ENCODE measurements around the gene ERCC2. TPM values are rescaled to one million over a fixed set of nuclear protein-coding genes. Genes with fewer than 3 reads are reported as not detected.

The ERCC2 gene
- total RNA-seq, 1 experiment from 2014 or later = 102 TPM

- Mint-ChIP-seq H3K27ac (no peak overlapping the region), H3K36me3 (peaks cover 74% of the 10 kb centered on the region), H3K4me3 (no peak overlapping the region), H3K27me3 (ENCODE audit: low read depth) (no peaks in the 10 kb centered on the region), H3K9me3 (no peaks in the 10 kb centered on the region), H3K4me1 (no peaks in the 10 kb centered on the region)
- TF ChIP-seq ZNF423 (CRISPR knock-in tag; IDR thresholded peaks at IDR 0.05) = no peak
- TF ChIP-seq TP53 (CRISPR knock-in tag; IDR thresholded peaks at IDR 0.05) = no peak
- no peak for TF ChIP-seq FOXK1 (CRISPR knock-in tag; IDR thresholded peaks at IDR 0.05)
- TF ChIP-seq, protein P1, sequence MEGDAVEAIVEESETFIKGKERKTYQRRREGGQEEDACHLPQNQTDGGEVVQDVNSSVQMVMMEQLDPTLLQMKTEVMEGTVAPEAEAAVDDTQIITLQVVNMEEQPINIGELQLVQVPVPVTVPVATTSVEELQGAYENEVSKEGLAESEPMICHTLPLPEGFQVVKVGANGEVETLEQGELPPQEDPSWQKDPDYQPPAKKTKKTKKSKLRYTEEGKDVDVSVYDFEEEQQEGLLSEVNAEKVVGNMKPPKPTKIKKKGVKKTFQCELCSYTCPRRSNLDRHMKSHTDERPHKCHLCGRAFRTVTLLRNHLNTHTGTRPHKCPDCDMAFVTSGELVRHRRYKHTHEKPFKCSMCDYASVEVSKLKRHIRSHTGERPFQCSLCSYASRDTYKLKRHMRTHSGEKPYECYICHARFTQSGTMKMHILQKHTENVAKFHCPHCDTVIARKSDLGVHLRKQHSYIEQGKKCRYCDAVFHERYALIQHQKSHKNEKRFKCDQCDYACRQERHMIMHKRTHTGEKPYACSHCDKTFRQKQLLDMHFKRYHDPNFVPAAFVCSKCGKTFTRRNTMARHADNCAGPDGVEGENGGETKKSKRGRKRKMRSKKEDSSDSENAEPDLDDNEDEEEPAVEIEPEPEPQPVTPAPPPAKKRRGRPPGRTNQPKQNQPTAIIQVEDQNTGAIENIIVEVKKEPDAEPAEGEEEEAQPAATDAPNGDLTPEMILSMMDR (IDR thresholded peaks at IDR 0.05) = no peak
- no peak for TF ChIP-seq GTF2I (CRISPR knock-in tag; conservative IDR thresholded peaks at IDR 0.05)
- no peak for TF ChIP-seq JAZF1 (CRISPR knock-in tag; IDR thresholded peaks at IDR 0.05)
- no peak for TF ChIP-seq CREB1 (CRISPR knock-in tag; IDR thresholded peaks at IDR 0.05)
- no peak for TF ChIP-seq AR (CRISPR knock-in tag; IDR thresholded peaks at IDR 0.05)
- TF ChIP-seq, protein P2, sequence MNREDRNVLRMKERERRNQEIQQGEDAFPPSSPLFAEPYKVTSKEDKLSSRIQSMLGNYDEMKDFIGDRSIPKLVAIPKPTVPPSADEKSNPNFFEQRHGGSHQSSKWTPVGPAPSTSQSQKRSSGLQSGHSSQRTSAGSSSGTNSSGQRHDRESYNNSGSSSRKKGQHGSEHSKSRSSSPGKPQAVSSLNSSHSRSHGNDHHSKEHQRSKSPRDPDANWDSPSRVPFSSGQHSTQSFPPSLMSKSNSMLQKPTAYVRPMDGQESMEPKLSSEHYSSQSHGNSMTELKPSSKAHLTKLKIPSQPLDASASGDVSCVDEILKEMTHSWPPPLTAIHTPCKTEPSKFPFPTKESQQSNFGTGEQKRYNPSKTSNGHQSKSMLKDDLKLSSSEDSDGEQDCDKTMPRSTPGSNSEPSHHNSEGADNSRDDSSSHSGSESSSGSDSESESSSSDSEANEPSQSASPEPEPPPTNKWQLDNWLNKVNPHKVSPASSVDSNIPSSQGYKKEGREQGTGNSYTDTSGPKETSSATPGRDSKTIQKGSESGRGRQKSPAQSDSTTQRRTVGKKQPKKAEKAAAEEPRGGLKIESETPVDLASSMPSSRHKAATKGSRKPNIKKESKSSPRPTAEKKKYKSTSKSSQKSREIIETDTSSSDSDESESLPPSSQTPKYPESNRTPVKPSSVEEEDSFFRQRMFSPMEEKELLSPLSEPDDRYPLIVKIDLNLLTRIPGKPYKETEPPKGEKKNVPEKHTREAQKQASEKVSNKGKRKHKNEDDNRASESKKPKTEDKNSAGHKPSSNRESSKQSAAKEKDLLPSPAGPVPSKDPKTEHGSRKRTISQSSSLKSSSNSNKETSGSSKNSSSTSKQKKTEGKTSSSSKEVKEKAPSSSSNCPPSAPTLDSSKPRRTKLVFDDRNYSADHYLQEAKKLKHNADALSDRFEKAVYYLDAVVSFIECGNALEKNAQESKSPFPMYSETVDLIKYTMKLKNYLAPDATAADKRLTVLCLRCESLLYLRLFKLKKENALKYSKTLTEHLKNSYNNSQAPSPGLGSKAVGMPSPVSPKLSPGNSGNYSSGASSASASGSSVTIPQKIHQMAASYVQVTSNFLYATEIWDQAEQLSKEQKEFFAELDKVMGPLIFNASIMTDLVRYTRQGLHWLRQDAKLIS (CRISPR knock-in tag; IDR thresholded peaks at IDR 0.05; ENCODE audit: borderline replicate concordance) = no peak
- TF ChIP-seq, protein P3, sequence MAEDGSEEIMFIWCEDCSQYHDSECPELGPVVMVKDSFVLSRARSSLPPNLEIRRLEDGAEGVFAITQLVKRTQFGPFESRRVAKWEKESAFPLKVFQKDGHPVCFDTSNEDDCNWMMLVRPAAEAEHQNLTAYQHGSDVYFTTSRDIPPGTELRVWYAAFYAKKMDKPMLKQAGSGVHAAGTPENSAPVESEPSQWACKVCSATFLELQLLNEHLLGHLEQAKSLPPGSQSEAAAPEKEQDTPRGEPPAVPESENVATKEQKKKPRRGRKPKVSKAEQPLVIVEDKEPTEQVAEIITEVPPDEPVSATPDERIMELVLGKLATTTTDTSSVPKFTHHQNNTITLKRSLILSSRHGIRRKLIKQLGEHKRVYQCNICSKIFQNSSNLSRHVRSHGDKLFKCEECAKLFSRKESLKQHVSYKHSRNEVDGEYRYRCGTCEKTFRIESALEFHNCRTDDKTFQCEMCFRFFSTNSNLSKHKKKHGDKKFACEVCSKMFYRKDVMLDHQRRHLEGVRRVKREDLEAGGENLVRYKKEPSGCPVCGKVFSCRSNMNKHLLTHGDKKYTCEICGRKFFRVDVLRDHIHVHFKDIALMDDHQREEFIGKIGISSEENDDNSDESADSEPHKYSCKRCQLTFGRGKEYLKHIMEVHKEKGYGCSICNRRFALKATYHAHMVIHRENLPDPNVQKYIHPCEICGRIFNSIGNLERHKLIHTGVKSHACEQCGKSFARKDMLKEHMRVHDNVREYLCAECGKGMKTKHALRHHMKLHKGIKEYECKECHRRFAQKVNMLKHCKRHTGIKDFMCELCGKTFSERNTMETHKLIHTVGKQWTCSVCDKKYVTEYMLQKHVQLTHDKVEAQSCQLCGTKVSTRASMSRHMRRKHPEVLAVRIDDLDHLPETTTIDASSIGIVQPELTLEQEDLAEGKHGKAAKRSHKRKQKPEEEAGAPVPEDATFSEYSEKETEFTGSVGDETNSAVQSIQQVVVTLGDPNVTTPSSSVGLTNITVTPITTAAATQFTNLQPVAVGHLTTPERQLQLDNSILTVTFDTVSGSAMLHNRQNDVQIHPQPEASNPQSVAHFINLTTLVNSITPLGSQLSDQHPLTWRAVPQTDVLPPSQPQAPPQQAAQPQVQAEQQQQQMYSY (CRISPR knock-in tag; IDR thresholded peaks at IDR 0.05) = no peak
- TF ChIP-seq ZNF219 (CRISPR knock-in tag; IDR thresholded peaks at IDR 0.05; ENCODE audit: borderline replicate concordance) = no peak
- no peak for TF ChIP-seq NFATC4 (CRISPR knock-in tag; IDR thresholded peaks at IDR 0.05)
- TF ChIP-seq MAX (CRISPR knock-in tag; IDR thresholded peaks at IDR 0.05) = no peak
- TF ChIP-seq, protein P4, sequence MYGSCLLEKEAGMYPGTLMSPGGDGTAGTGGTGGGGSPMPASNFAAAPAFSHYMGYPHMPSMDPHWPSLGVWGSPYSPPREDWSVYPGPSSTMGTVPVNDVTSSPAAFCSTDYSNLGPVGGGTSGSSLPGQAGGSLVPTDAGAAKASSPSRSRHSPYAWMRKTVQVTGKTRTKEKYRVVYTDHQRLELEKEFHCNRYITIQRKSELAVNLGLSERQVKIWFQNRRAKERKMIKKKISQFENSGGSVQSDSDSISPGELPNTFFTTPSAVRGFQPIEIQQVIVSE (CRISPR knock-in tag; IDR thresholded peaks at IDR 0.05; ENCODE audit: borderline replicate concordance) = no peak
- TF ChIP-seq FOXJ3 (CRISPR knock-in tag; IDR thresholded peaks at IDR 0.05; ENCODE audit: borderline replicate concordance) = no peak
- TF ChIP-seq IRF2 (CRISPR knock-in tag; IDR thresholded peaks at IDR 0.05; ENCODE audit: borderline replicate concordance, low read depth) = no peak
- no peak for TF ChIP-seq ETV6 (CRISPR knock-in tag; IDR thresholded peaks at IDR 0.05)
- TF ChIP-seq CBFB (CRISPR knock-in tag; IDR thresholded peaks at IDR 0.05; ENCODE audit: low read depth) = no peak
- no peak for ATAC-seq
- ChIA-PET POLR2A (no interaction called here), CTCF (no interaction called here)
- no peak for DNase-seq (ENCODE audit: low spot score)
Measured at GRCh38 chr19:45358213-45358792, 12.1 kb downstream of the ERCC2 start.
